Suppressor macrophage (primary cell): ENCODE data around the gene RNF217.
"Not testable (repeated sequence)": the region's sequence is repeated elsewhere in the genome, so short reads cannot be mapped to it uniquely, and the experiment has no call there.

Experiments used
- DNase-seq, 4 experiments: peaks; one replicate each; pipeline ENCODE4 v3.0.0-alpha.2; 2020 to 2022

The RNF217 gene

DNA sequence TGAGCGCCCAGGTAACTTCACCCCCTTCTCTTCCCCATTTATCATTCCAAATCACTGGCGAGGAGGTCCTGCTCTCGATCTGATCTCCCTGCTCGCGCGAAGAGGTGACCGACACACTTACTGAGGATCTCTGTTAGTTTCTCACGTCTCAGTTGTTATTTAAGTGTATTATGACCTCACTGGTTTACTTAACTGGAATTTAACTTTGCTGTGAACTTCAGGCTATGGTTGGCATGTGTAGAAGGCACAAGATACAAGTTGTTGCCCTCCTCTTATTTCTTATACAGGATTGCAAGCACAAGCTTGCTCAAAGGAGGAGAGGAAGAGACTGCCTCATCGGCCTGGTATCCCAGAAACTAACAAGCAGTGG lies 1.2 kb downstream of the RNF217 start:
- peak; percentile 22 to 43 (median 31) for DNase-seq

- DNase-seq, result peak; percentile 10 to 46 (median 32)
Measured at GRCh38 chr6:124963831-124964763, 1.9 kb downstream of the RNF217 start.

DNA sequence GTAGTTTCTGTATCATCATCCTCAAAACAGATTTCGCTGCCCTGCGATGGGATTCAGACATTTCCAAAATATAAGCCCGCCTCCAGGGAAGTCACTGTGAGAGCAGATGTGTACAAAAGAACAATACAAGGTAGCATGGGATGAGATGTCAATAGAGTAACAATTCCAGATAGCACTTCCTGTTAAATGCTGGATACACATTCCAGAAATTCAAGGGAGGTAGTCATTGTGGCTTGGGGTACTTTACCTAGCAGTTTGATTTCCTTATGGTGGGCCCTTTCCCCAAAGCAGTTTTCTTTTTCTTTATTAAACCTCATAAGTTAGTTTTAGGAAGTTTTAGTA lies 2.5 kb downstream of the RNF217 start:
- no peak for DNase-seq

GRCh38 chr6:124965424-124965850 lies 3.2 kb downstream of the RNF217 start:
- DNase-seq, result not testable (repeated sequence)

DNA sequence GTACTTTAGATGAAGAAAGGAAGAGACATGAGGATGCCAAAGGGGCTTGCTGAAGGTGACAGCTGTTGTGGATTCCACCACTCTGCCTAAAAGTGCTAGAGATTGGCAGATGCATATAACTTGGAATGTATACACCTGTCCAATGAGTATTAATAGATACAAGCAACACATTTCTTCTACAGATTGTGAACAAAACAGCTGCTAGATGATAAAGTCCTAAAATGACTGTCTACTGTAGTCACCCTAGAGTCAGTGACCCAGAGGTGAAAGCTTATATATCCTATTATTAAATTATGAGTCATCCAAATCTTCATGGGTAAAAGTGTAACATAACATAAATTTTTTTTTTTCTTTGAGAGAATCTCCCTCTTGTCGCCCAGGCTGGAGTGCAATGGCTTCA lies 5.2 kb downstream of the RNF217 start:
- no peak for DNase-seq

GRCh38 chr6:124968401-124968800 lies 6.2 kb downstream of the RNF217 start:
- no peak for DNase-seq

GRCh38 chr6:124970243-124970642 lies 8.0 kb downstream of the RNF217 start:
- no peak for DNase-seq

- no peak for DNase-seq
Measured at GRCh38 chr6:124970763-124971162, 8.5 kb downstream of the RNF217 start.

GRCh38 chr6:124973780-124974179 lies 11.5 kb downstream of the RNF217 start:
- no peak for DNase-seq

- DNase-seq, result no peak
Measured at GRCh38 chr6:124974771-124975377, 12.6 kb downstream of the RNF217 start.

GRCh38 chr6:124977067-124977908 lies 15.1 kb downstream of the RNF217 start:
- DNase-seq, result no peak

- DNase-seq, result no peak
Measured at GRCh38 chr6:124978451-124979293, 16.4 kb downstream of the RNF217 start.

- no peak for DNase-seq
Measured at GRCh38 chr6:124979294-124979678, 17.0 kb downstream of the RNF217 start.

GRCh38 chr6:124982669-124983068 lies 20.4 kb downstream of the RNF217 start:
- no peak for DNase-seq

GRCh38 chr6:124983383-124984083 lies 21.3 kb downstream of the RNF217 start:
- DNase-seq, result no peak

- no peak for DNase-seq
Measured at GRCh38 chr6:124984668-124985338, 22.6 kb downstream of the RNF217 start.

DNA sequence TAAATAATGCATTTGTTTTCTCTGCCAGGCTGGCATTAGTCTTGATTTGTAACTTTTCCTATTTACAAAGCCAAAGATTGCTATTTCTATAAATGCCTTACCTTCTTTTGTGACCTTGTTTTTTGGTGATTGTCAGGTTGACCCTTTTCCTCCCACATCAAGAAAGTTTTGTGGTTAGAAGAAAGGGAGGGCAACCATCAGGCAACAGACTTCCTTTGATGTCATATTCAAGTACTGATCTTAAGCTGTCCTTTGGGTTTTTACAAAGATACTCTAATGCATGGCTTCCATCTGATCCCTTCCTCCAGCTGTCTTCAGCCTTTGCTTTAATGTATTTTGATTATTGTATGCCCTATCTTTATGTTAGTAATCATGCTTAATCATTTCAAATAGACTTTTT lies 23.9 kb downstream of the RNF217 start:
- DNase-seq, result no peak

GRCh38 chr6:124987291-124987690 lies 25.1 kb downstream of the RNF217 start:
- peak in 2 of 4 experiments; percentile 16 to 31 for DNase-seq

GRCh38 chr6:124987999-124988591 lies 25.9 kb downstream of the RNF217 start:
- DNase-seq, result no peak

- DNase-seq, result no peak
Measured at GRCh38 chr6:124989136-124989983, 27.1 kb downstream of the RNF217 start.
